Activated CD4-positive, alpha-beta T cell treated with anti-CD3 and anti-CD28 coated beads for 24 hours (primary cell): ENCODE data around the gene IL25.

Source experiments
- DNase-seq, 2 donors: peaks; one replicate each; pipeline ENCODE4 v3.0.0-alpha.2; 2020; ENCODE audit warnings: low read depth in 2 of 2

IL25 gene

GRCh38 chr14:23353433-23353780 is 19.2 kb upstream of the IL25 start:
- no peak for DNase-seq

GRCh38 chr14:23354990-23355389 is 17.6 kb upstream of the IL25 start:
- DNase-seq: no peak

GRCh38 chr14:23355871-23356435 is 16.7 kb upstream of the IL25 start:
- DNase-seq: no peak

- DNase-seq: no peak
Measured at GRCh38 chr14:23356662-23357061, 15.9 kb upstream of the IL25 start.

- no peak for DNase-seq
Measured at GRCh38 chr14:23357261-23357660, 15.3 kb upstream of the IL25 start.

- no peak for DNase-seq
Measured at GRCh38 chr14:23358042-23358441, 14.6 kb upstream of the IL25 start.

GRCh38 chr14:23358553-23359166 is 13.9 kb upstream of the IL25 start:
- no peak for DNase-seq

GRCh38 chr14:23359167-23359626 is 13.4 kb upstream of the IL25 start:
- no peak for DNase-seq

- no peak for DNase-seq
Measured at GRCh38 chr14:23359722-23360447, 12.7 kb upstream of the IL25 start.

- DNase-seq: no peak
Measured at GRCh38 chr14:23360496-23360895, 12.1 kb upstream of the IL25 start.

GRCh38 chr14:23361320-23361719 is 11.3 kb upstream of the IL25 start:
- no peak for DNase-seq

GRCh38 chr14:23361763-23362162 is 10.8 kb upstream of the IL25 start:
- DNase-seq: no peak

GRCh38 chr14:23362200-23362599 is 10.4 kb upstream of the IL25 start:
- DNase-seq: no peak

- DNase-seq: no peak
Measured at GRCh38 chr14:23364164-23365035, 8.2 kb upstream of the IL25 start.

- no peak for DNase-seq
Measured at GRCh38 chr14:23365036-23365731, 7.4 kb upstream of the IL25 start, which contains the start of gene EFS. EFS (minus strand) TSS chr14:23365172; CDS start chr14:23365025, 147 bp downstream.

- no peak for DNase-seq
Measured at GRCh38 chr14:23365732-23366425, 6.7 kb upstream of the IL25 start.

- no peak for DNase-seq
Measured at GRCh38 chr14:23366426-23366921, 6.1 kb upstream of the IL25 start.

- no peak for DNase-seq
Measured at GRCh38 chr14:23370221-23370620, 2.4 kb upstream of the IL25 start.

GRCh38 chr14:23371865-23372264 is 744 bp upstream of the IL25 start:
- no peak for DNase-seq

- no peak for DNase-seq
Measured at GRCh38 chr14:23373041-23373440, 432 bp downstream of the IL25 start.
